Middle frontal gyrus (tissue), 1 donor: ENCODE results near the gene ATP8A2.

ENCODE experiments used
- DNase-seq: peaks from one replicate; pipeline ENCODE4 v3.0.0-alpha.2; 2015; ENCODE audit warnings: low spot score; ENCODE audit errors: extremely low spot score

Gene ATP8A2

GRCh38 chr13:25727250-25727649 lies 355.5 kb downstream of the ATP8A2 start:
- no peak for DNase-seq

DNA sequence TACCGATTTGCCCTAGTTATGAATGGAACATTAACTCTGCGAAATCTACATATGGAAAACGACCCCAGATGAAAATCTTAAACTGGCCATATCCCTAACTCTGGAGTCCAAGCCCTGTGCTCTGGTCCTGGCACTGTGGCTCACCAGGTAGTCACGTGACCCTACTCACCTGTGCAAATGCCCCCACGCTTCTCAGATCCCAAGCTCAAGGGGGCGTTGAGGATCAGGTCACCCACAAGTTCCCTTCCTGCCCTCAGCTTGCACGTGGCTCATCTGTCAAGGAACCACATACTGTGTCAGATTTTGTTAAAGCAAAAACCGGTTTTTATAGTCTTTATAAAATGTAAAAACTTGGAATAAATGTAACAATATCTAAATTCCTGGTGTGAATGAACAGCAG lies 356.0 kb downstream of the ATP8A2 start:
- no peak for DNase-seq

GRCh38 chr13:25729201-25729600 lies 357.4 kb downstream of the ATP8A2 start:
- no peak for DNase-seq

DNA sequence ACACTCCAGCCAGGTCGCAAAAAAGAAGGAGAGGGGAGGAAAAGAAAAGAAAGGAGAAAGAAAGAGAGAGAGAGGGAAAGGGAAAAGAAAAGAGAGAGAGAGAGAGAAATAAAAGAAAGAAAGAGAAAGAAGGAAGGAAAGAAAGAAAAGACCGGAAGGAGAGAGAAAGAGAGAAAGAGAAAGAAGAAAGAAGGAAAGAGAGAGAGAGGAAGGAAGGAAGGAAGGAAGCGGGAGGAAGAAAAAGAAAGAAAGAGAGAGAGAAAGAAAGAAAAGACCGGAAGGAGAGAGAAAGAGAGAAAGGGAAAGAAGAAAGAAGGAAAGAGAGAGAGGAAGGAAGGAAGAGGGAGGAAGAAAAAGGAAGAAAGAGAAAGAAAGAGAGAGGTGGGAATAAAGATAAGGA lies 359.3 kb downstream of the ATP8A2 start:
- no peak for DNase-seq

DNA sequence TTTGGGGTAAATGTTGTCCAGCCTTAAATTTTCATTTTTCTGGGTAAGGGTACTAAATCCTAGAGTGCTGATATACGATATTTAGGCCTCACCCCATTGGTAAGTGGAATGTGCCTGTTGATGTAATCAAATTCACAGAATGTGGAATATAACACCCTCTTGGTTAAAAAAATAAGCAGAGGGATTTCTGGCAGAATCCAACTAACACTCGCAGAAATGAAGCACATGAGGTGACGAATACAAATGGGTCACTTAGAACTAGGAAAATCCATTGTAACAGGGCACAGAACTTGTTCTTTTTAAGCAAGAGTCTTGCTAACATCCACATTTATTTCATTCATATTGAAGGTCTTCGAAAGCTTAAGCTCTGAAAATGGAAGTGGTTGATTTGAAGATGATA lies 359.8 kb downstream of the ATP8A2 start:
- DNase-seq, result no peak

- no peak for DNase-seq
Measured at GRCh38 chr13:25732111-25732865, 360.5 kb downstream of the ATP8A2 start.

DNA sequence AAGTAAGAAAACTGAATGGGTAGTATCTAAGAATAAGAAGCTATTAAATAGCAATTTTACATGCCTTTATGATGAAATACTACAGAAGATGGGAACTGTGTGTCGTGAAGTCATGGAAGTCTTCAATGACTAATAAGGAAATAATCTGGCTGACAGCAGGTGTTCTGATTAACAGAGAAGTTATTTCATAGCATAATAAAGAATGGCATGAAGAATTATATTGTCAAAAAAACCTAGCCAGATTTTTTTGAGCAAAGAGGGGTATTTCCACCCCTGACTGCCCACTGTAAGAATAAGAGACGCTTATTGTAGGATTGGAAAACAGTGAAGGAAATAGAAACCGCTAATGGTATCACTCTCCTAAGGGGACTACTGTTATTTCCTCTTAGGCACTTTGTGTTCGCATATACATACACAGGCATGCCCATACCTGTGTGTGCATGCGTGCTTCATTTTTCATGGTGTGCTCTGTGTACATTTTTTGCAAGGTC lies 361.3 kb downstream of the ATP8A2 start:
- DNase-seq, result no peak

DNA sequence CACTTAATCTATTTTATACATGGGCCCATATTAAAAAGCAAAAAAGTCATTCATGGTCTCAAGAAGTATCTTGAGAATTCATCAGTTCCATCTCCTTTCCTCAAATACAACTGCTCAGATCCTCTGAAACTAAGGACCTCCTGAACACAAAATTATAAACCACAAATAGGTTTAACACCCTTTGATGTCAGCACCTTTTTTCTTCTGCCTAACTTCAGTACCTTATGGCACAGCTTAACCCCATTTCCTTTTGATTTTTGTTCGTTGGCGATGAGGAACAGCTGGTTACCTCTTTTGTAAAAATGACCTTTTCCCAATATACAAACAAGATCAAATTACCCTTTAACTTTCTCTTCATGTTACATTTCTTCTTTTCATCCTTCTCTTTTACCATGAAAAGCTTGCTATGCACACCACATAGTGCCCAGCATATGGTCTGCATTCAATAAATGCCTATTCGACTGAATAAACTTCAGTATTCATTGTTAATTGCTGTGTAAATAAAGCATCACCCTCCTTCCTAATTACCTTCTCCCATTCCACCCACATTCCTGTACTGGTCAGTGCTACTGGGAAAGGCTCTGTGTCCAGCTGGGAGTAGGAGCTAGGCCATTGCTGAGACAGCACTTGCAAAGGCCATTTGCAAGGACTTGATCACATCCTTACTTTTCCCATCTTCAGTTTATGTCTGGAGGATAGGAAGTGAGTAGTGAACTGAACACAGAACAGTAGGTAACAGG lies 362.1 kb downstream of the ATP8A2 start:
- DNase-seq, result no peak

- no peak for DNase-seq
Measured at GRCh38 chr13:25738342-25739196, 366.8 kb downstream of the ATP8A2 start.

- DNase-seq, result no peak
Measured at GRCh38 chr13:25739376-25739775, 367.6 kb downstream of the ATP8A2 start.

DNA sequence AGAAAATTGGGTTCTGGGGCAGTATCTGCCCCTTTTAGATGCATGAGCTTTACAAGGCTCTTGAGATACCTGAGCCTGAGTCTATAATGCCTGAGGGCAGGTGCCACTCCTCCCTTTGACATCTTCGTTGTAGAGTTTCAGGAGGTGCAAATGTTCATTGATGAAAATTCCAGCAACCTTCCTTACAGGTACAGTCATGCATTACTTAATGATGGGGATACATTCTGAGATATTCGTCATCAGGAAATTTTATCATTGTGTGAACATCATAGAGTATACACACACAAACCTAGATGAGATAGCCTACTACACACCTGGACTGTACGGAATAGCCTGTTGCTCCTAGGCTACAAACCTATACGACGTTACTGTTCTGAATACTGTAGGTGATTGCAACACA lies 370.0 kb downstream of the ATP8A2 start:
- no peak for DNase-seq

DNA sequence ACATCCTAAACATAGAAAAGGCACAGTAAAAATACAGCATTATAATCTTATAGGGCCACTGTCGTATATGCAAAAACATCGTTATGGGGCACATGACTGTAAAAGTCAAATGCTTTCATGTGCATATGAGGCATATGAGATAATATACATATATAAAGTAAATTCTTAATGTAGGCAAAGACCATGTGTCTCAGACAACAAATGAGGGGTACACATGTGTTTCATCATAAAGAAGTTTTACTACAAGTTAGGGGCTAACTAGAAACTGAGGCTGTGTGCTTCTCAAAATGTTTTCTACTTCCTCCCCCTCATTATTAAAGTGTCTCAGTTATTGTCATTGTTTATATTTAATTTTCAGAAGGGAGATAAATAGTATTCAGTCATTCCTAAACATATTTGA lies 370.4 kb downstream of the ATP8A2 start:
- DNase-seq, result no peak

DNA sequence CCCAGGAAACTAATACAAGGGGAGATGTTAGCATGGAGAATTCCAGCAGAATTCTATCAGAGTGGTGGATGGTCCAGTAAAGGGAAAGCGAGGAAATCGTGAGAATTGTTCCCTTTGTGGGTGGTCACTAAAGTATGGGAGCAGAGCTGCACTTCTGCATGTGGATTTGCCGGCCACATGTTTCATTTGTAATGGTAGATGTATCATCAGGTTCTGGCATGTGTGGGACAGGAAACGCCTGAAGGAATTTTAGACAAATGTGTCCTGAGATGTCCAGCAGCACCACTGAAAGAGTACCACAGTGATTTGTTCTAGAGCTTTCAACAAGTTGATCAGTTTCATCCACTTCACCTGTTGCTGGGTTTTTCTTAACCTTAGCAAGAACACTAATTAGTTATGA lies 371.6 kb downstream of the ATP8A2 start:
- DNase-seq, result no peak

DNA sequence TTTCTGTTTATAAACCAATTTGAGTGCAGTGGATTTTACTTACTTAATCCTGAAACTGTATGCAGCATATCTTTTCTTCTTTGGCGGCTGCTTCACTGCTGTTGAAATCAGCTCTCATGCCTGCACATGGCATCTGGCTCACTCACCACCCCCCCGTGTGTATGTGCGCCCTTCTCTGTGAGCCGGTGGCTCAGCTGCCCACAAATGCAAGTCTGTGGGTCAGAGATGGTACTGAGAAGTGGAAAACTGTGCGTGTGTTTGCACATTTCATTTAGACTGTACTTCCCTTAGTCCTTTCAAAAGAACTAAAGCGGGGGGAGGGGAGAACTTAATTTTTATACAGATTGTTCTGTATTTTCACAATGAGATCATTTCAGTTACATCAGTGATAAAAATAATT lies 372.4 kb downstream of the ATP8A2 start:
- no peak for DNase-seq

- DNase-seq, result no peak
Measured at GRCh38 chr13:25746131-25746530, 374.4 kb downstream of the ATP8A2 start.

GRCh38 chr13:25752957-25753551 lies 381.3 kb downstream of the ATP8A2 start:
- no peak for DNase-seq

DNA sequence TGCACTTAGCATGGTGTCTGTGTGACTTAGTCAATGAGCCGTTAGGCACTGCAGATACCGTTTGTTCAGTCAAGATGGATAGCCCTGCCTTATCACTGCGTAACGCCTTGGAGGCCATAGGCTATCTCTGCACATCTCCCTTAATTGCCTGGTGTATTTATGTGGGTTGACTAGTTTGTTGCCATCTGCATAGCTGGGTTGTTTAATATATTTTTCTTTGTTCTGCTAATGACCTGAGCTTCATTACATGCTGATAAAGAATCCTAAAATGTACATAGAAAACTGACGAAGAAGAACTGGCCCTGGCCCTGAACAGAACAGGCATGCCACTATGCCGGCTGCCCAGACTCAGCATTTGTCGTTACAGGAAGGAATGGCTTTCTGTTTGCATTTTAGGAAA lies 382.2 kb downstream of the ATP8A2 start:
- no peak for DNase-seq

- DNase-seq, result no peak
Measured at GRCh38 chr13:25756251-25756650, 384.5 kb downstream of the ATP8A2 start.

DNA sequence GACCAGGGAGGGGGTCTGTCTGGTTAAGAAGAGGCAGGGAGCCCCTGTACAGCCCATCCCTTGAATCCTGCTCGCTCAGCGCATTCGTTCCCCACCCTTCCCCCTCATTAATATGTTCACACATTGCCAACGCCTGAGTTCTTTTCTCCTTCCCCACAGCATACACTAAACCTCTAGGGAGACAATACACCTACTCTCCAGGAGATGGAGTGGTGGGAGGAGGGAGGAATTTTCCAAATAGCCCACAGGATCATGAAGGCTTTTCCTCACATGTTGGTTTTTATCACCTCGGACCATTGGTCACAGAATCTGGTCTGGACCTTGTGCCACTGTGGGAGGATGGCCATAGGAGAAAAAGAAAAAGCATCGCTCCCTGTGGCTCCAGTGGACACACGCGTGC lies 385.1 kb downstream of the ATP8A2 start:
- DNase-seq, result no peak

GRCh38 chr13:25761041-25761440 lies 389.3 kb downstream of the ATP8A2 start:
- no peak for DNase-seq

- no peak for DNase-seq
Measured at GRCh38 chr13:25762281-25762680, 390.5 kb downstream of the ATP8A2 start.
